Spinal cord (tissue), 10 donors: ENCODE measurements around the gene LIPG. TPM values are rescaled to one million over a fixed set of nuclear protein-coding genes. Genes with fewer than 3 reads are reported as not detected.
A peak's percentile ranks its signal among the peaks of the same experiment; 100 is the strongest.
"Not testable (repeated sequence)": the region's sequence is repeated elsewhere in the genome, so short reads cannot be mapped to it uniquely, and the experiment has no call there.

Experiments used
- DNase-seq, 6 donors: peaks; one replicate each; pipeline versions ENCODE4 v3.0.0 to v3.0.0-alpha.2; 2013 to 2015; ENCODE audit warnings: low spot score in 6 of 6, low read depth in 4 of 6
- H3K27ac ChIP-seq: one replicate; pipeline ENCODE4 v1.5.1; 2013; ENCODE audit warnings: low read depth, low read length, control low read depth
- H3K27me3 ChIP-seq: one replicate; pipeline ENCODE4 v1.6.1; 2013; ENCODE audit warnings: low read length; ENCODE audit not compliant: control insufficient read depth, insufficient read depth
- H3K36me3 ChIP-seq: one replicate; pipeline ENCODE4 v1.6.1; 2013; ENCODE audit warnings: low read length; ENCODE audit not compliant: control insufficient read depth, insufficient read depth
- H3K4me1 ChIP-seq: one replicate; pipeline ENCODE4 v1.6.1; 2013; ENCODE audit warnings: low read length; ENCODE audit not compliant: control insufficient read depth, insufficient read depth
- H3K4me3 ChIP-seq: one replicate; pipeline ENCODE4 v1.5.1; 2013; ENCODE audit warnings: low read depth, low read length, control low read depth
- H3K9me3 ChIP-seq: one replicate; pipeline ENCODE4 v1.6.1; 2013; ENCODE audit warnings: low read length; ENCODE audit not compliant: control insufficient read depth, insufficient read depth
- WGBS: methylation state at CpG from one replicate; pipeline ENCODE4 v1.1.5; 2013; ENCODE audit warnings: missing lambda C conversion rate; ENCODE audit not compliant: insufficient coverage; 5-methylcytosine and 5-hydroxymethylcytosine counted together
- polyA plus RNA-seq, 2 donors: library from polyadenylated mRNA; unstranded; fragments of 120-200 nt; gene quantifications; one replicate each; pipeline ENCODE4 v1.2.1, GENCODE V29; 2013; ENCODE audit not compliant: insufficient read length in 2 of 2
- total RNA-seq, 2 donors: library from RNA; depleted of rRNA in 1 of 2; stranded (reverse); fragments of 120-200 nt in 1 of 2; fragments of >200 nt in 1 of 2; gene quantifications; one replicate each; pipeline versions ENCODE4 v1.2.3 to v1.2.4, GENCODE V29; 2013 to 2014
- donor health status: healthy.

The LIPG gene
- total and polyA plus RNA-seq, 4 donors = 3.6 to 11.4 (median 5.9) TPM

- no peaks in the 10 kb centered on the region for H3K36me3 ChIP-seq
- no peaks in the 10 kb centered on the region for H3K9me3 ChIP-seq
- no peak overlapping the region for H3K27ac ChIP-seq
- no peaks in the 10 kb centered on the region for H3K27me3 ChIP-seq
- 93% methylated on average over 8 of the region's 8 CpGs for WGBS
- DNase-seq = no peak
- peaks cover 20% of the 10 kb centered on the region for H3K4me1 ChIP-seq
- no peak overlapping the region for H3K4me3 ChIP-seq
Observed at GRCh38 chr18:49582579-49582978, 20.7 kb downstream of the LIPG start.

- Histone ChIP-seq H3K9me3 (no peaks in the 10 kb centered on the region), H3K4me3 (no peak overlapping the region), H3K36me3 (peaks cover 2% of the 10 kb centered on the region), H3K27ac (peak overlapping the region; percentile 45), H3K4me1 (peaks cover 20% of the 10 kb centered on the region), H3K27me3 (no peaks in the 10 kb centered on the region)
- WGBS = 20% methylated on average over 1 of the region's 3 CpGs
- DNase-seq = peak in 4 of 6 donors; percentile 50 to 88 (median 72)
Observed at GRCh38 chr18:49584394-49584793, 22.5 kb downstream of the LIPG start.

GRCh38 chr18:49584951-49585350 lies 23.1 kb downstream of the LIPG start:
- not testable (repeated sequence) for H3K36me3 ChIP-seq
- WGBS = 83% methylated on average over 2 of the region's 4 CpGs

GRCh38 chr18:49585781-49586663 lies 24.2 kb downstream of the LIPG start:
- H3K4me3 ChIP-seq = no peak overlapping the region
- WGBS = 54% methylated on average over 6 of the region's 9 CpGs
- peaks cover 20% of the 10 kb centered on the region for H3K4me1 ChIP-seq
- DNase-seq = no peak
- H3K27me3 ChIP-seq = no peaks in the 10 kb centered on the region
- no peaks in the 10 kb centered on the region for H3K9me3 ChIP-seq
- peaks cover 5% of the 10 kb centered on the region for H3K36me3 ChIP-seq
- no peak overlapping the region for H3K27ac ChIP-seq

More at GRCh38 chr18:49584951-49585350, 23.1 kb downstream of the LIPG start:
- peaks cover 20% of the 10 kb centered on the region for H3K4me1 ChIP-seq
- not testable (repeated sequence) for DNase-seq, H3K27ac ChIP-seq, H3K27me3 ChIP-seq, H3K9me3 ChIP-seq, H3K4me3 ChIP-seq

GRCh38 chr18:49588171-49588570 lies 26.3 kb downstream of the LIPG start:
- DNase-seq = no peak
- WGBS = 100% methylated on average over 1 of the region's 6 CpGs
- peaks cover 20% of the 10 kb centered on the region for H3K4me1 ChIP-seq
- no peak overlapping the region for H3K4me3 ChIP-seq
- no peak overlapping the region for H3K27ac ChIP-seq
- peaks cover 5% of the 10 kb centered on the region for H3K36me3 ChIP-seq
- no peaks in the 10 kb centered on the region for H3K27me3 ChIP-seq
- H3K9me3 ChIP-seq = no peaks in the 10 kb centered on the region

- no peaks in the 10 kb centered on the region for H3K27me3 ChIP-seq
- peak in 1 of 6 donors; percentile 33 for DNase-seq
- 52% methylated on average over 6 of the region's 12 CpGs for WGBS
- H3K9me3 ChIP-seq = no peaks in the 10 kb centered on the region
- H3K4me1 ChIP-seq = peaks cover 14% of the 10 kb centered on the region
- H3K27ac ChIP-seq = no peak overlapping the region
- no peak overlapping the region for H3K4me3 ChIP-seq
- H3K36me3 ChIP-seq = peaks cover 5% of the 10 kb centered on the region
Observed at GRCh38 chr18:49588971-49589370, 27.1 kb downstream of the LIPG start.

GRCh38 chr18:49590608-49591007 lies 28.8 kb downstream of the LIPG start:
- Histone ChIP-seq H3K27me3 (no peaks in the 10 kb centered on the region), H3K4me3 (no peak overlapping the region), H3K36me3 (peaks cover 5% of the 10 kb centered on the region), H3K27ac (no peak overlapping the region), H3K9me3 (no peaks in the 10 kb centered on the region), H3K4me1 (peaks cover 3% of the 10 kb centered on the region)
- DNase-seq = no peak
- WGBS = 96% methylated on average over 10 of the region's 10 CpGs

GRCh38 chr18:49591271-49591670 lies 29.4 kb downstream of the LIPG start:
- WGBS = no CpG with 5 or more reads among the region's 3 CpGs
- H3K36me3 ChIP-seq = peaks cover 5% of the 10 kb centered on the region
- no peaks in the 10 kb centered on the region for H3K4me1 ChIP-seq
- H3K27ac ChIP-seq = no peak overlapping the region
- H3K4me3 ChIP-seq = no peak overlapping the region
- no peak for DNase-seq
- H3K27me3 ChIP-seq = no peaks in the 10 kb centered on the region
- H3K9me3 ChIP-seq = no peaks in the 10 kb centered on the region

GRCh38 chr18:49591775-49592174 lies 29.9 kb downstream of the LIPG start:
- Histone ChIP-seq H3K36me3 (peaks cover 5% of the 10 kb centered on the region), H3K27ac (no peak overlapping the region), H3K4me3 (no peak overlapping the region), H3K9me3 (no peaks in the 10 kb centered on the region), H3K27me3 (no peaks in the 10 kb centered on the region), H3K4me1 (no peaks in the 10 kb centered on the region)
- WGBS = 20% methylated on average over 1 of the region's 4 CpGs
- DNase-seq = no peak

GRCh38 chr18:49596687-49597086 lies 34.8 kb downstream of the LIPG start:
- H3K4me1 ChIP-seq = peaks cover 3% of the 10 kb centered on the region
- no peak for DNase-seq
- no peak overlapping the region for H3K4me3 ChIP-seq
- WGBS = 18% methylated on average over 2 of the region's 3 CpGs
- no peak overlapping the region for H3K27ac ChIP-seq
- no peaks in the 10 kb centered on the region for H3K27me3 ChIP-seq
- H3K36me3 ChIP-seq = no peaks in the 10 kb centered on the region
- H3K9me3 ChIP-seq = no peaks in the 10 kb centered on the region
